CD4-positive, alpha-beta T cell treated with Interleukin-17A for 1 hour (primary cell): ENCODE measurements around the gene ABHD8.

ENCODE experiments used
- DNase-seq: peaks from one replicate; pipeline ENCODE4 v3.0.0-alpha.2; 2020

ABHD8 gene

GRCh38 chr19:17332677-17333581 lies 29.7 kb upstream of the ABHD8 start:
- DNase-seq: peak; percentile 55

- no peak for DNase-seq
Observed at GRCh38 chr19:17332360-17332676, 29.1 kb upstream of the ABHD8 start.

GRCh38 chr19:17331045-17331558 lies 27.9 kb upstream of the ABHD8 start:
- DNase-seq: no peak

GRCh38 chr19:17330262-17331044 lies 27.2 kb upstream of the ABHD8 start:
- no peak for DNase-seq

- no peak for DNase-seq
Observed at GRCh38 chr19:17329366-17330261, 26.4 kb upstream of the ABHD8 start.

- peak; percentile 49 for DNase-seq
Observed at GRCh38 chr19:17328517-17329365, 25.5 kb upstream of the ABHD8 start.

GRCh38 chr19:17327654-17328516 lies 24.7 kb upstream of the ABHD8 start:
- DNase-seq: peak; percentile 67

- no peak for DNase-seq
Observed at GRCh38 chr19:17327068-17327653, 23.9 kb upstream of the ABHD8 start.

- no peak for DNase-seq
Observed at GRCh38 chr19:17326595-17326966, 23.4 kb upstream of the ABHD8 start.

- DNase-seq: no peak
Observed at GRCh38 chr19:17325881-17326594, 22.8 kb upstream of the ABHD8 start.

- DNase-seq: no peak
Observed at GRCh38 chr19:17325133-17325532, 21.9 kb upstream of the ABHD8 start.

GRCh38 chr19:17324357-17325114 lies 21.3 kb upstream of the ABHD8 start:
- no peak for DNase-seq

GRCh38 chr19:17323964-17324332 lies 20.7 kb upstream of the ABHD8 start:
- no peak for DNase-seq

- no peak for DNase-seq
Observed at GRCh38 chr19:17323300-17323963, 20.2 kb upstream of the ABHD8 start.

GRCh38 chr19:17322854-17323253 lies 19.6 kb upstream of the ABHD8 start:
- no peak for DNase-seq

GRCh38 chr19:17321655-17322489 lies 18.6 kb upstream of the ABHD8 start:
- no peak for DNase-seq

GRCh38 chr19:17320435-17320834 lies 17.2 kb upstream of the ABHD8 start:
- no peak for DNase-seq
